Ovary (tissue), 9 donors: ENCODE results near the gene MINDY1. TPM values are rescaled to one million over a fixed set of nuclear protein-coding genes. Genes with fewer than 3 reads are reported as not detected.

Experiments used
- DNase-seq, 5 donors: peaks; one replicate each; pipeline ENCODE4 v3.0.0-alpha.2; 2019 to 2020
- H3K27ac ChIP-seq, 2 donors: fragments of 200-600 bp; one replicate each; pipeline versions ENCODE4 v1.5.1 to v1.8.0; 2019 to 2022
- H3K27me3 ChIP-seq: fragments of 200-600 bp; one replicate; pipeline ENCODE4 v1.8.0; 2022
- H3K36me3 ChIP-seq: fragments of 200-600 bp; sonication (generic); one replicate; pipeline ENCODE4 v1.5.1; 2019
- H3K4me1 ChIP-seq: one replicate; pipeline ENCODE4 v1.8.1; 2013; ENCODE audit warnings: mild to moderate bottlenecking, moderate library complexity; ENCODE audit not compliant: insufficient read depth
- H3K4me3 ChIP-seq: fragments of 200-600 bp; sonication (generic); one replicate; pipeline ENCODE4 v1.5.1; 2017
- H3K9me3 ChIP-seq, 2 donors: fragments of 200-600 bp in 1 of 2; sonication (generic) in 1 of 2; one replicate each; pipeline versions ENCODE4 v1.5.1 to v1.8.1; 2013 to 2019; ENCODE audit warnings: mild to moderate bottlenecking in 1 of 2, moderate library complexity in 1 of 2
- EP300 ChIP-seq: sonication (generic); formaldehyde crosslinking; IDR thresholded peaks from one replicate; pipeline ENCODE4 v1.6.1; 2017; ENCODE audit warnings: antibody characterized with exemption
- POLR2A ChIP-seq: fragments of 450-650 bp; IDR thresholded peaks from one replicate; pipeline ENCODE4 v1.6.1; 2017; ENCODE audit warnings: antibody characterized with exemption, mild to moderate bottlenecking, moderate library complexity
- WGBS, 3 donors: extraction: QIAGEN DNeasy Blood & Tissue Kit in 1 of 3; methylation state at CpG; one replicate each; pipeline versions ENCODE4 v1.1.5 to v1.1.7; 2013 to 2017; 5-methylcytosine and 5-hydroxymethylcytosine counted together
- intact Hi-C, 4 donors: fragments of 100-400 bp; cut with DNase I; formaldehyde crosslinking; loops; one replicate each; pipeline versions ENCODE4 v1.11.0 to v1.15.1; 2022 to 2023
- polyA plus RNA-seq, 2 donors: library from polyadenylated mRNA; stranded (reverse); fragments of 200-250 nt in 1 of 2; fragments of 350-450 nt in 1 of 2; fragmentation: Illumina TruSeq in 1 of 2; extraction: RNeasy Lipid Tissue Mini Kit (QIAGEN cat#74804) in 1 of 2; gene quantifications; one replicate each; pipeline ENCODE4 v1.2.3, GENCODE V29; 2013 to 2014
- total RNA-seq, 7 donors: library from RNA; depleted of rRNA in 2 of 7; stranded (reverse); fragments of >200 nt in 2 of 7; fragmentation: NEBNext Ultra II Directional in 3 of 7; extraction: Animal tissue kit (Norgen Biotek cat#: 25700) in 3 of 7; gene quantifications; one replicate each; pipeline versions ENCODE4 v1.1.0 to v1.2.4, GENCODE V29; 2016 to 2023
- TF ChIP-seq, protein P1 (sequence below), 3 donors: fragments of 450-650 bp in 2 of 3; fragments of 200-600 bp in 1 of 3; IDR thresholded peaks; one replicate each; pipeline versions ENCODE4 v1.5.1 to v1.8.0; 2016 to 2022; ENCODE audit warnings: antibody characterized with exemption in 3 of 3, mild to moderate bottlenecking in 1 of 3
- donor health status: DM: no; HTN: no; CAD: no; lungs with moderate emphysema.
- donor health status: DM: no; HTN: no; CAD: no.
- donor health status: Bipolar disorder and iron deficiency.
- donor health status: DM: yes; HTN: yes; CAD: no.
- donor health status: DM: no; HTN: no; CAD: no.
- donor health status: DM: yes; HTN: yes; CAD: no.

MINDY1 gene
- total and polyA plus RNA-seq, 9 donors: 17.1 to 35.6 (median 26.9) TPM

DNA sequence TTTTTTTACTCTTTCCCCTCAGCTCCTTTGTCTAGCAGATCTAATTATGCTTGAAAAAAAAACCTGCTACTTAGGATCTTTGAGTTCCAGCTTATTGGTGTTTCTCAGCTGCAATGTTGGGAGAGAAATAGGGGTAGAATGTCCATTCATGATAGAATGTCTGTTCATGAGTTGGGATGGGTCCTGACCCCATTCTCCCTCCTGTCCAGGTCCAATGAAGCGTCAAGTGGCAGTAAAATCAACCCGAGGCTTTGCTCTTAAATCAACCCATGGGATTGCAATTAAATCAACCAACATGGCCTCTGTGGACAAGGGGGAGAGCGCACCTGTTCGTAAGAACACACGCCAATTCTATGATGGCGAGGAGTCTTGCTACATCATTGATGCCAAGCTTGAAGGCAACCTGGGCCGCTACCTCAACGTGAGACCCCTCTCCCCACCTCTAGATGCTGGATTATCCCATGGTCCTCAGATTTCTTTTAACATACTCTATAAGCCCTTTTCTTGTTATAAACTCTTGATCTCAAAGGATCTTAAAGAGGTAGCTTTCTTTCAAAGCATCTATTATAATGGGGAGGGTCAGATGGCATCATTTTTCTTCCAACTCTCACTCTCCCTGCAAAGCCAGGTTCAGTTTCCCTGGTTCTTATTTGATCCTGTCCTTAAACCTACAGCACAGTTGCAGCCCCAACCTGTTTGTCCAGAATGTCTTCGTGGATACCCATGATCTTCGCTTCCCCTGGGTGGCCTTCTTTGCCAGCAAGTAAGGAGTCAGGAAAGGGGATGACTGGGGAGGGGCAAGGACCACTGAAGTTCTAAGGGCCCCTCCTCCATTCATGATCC is 43.2 kb downstream of the MINDY1 start:
- Histone ChIP-seq H3K4me1 (no peaks in the 10 kb centered on the region), H3K4me3 (no peak overlapping the region), H3K27me3 (no peaks in the 10 kb centered on the region), H3K36me3 (no peaks in the 10 kb centered on the region), H3K9me3 (no peaks in the 10 kb centered on the region), H3K27ac (no peak overlapping the region)
- 85 to 87% (median 86%) methylated on average over 10 of the region's 10 CpGs for WGBS, 3 donors
- no peak for DNase-seq
- TF ChIP-seq POLR2A (no peak), EP300 (no peak)
- TF ChIP-seq, protein P1, sequence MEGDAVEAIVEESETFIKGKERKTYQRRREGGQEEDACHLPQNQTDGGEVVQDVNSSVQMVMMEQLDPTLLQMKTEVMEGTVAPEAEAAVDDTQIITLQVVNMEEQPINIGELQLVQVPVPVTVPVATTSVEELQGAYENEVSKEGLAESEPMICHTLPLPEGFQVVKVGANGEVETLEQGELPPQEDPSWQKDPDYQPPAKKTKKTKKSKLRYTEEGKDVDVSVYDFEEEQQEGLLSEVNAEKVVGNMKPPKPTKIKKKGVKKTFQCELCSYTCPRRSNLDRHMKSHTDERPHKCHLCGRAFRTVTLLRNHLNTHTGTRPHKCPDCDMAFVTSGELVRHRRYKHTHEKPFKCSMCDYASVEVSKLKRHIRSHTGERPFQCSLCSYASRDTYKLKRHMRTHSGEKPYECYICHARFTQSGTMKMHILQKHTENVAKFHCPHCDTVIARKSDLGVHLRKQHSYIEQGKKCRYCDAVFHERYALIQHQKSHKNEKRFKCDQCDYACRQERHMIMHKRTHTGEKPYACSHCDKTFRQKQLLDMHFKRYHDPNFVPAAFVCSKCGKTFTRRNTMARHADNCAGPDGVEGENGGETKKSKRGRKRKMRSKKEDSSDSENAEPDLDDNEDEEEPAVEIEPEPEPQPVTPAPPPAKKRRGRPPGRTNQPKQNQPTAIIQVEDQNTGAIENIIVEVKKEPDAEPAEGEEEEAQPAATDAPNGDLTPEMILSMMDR (IDR thresholded peaks at IDR 0.05): no peak
- intact Hi-C loops: no loop called here

DNA sequence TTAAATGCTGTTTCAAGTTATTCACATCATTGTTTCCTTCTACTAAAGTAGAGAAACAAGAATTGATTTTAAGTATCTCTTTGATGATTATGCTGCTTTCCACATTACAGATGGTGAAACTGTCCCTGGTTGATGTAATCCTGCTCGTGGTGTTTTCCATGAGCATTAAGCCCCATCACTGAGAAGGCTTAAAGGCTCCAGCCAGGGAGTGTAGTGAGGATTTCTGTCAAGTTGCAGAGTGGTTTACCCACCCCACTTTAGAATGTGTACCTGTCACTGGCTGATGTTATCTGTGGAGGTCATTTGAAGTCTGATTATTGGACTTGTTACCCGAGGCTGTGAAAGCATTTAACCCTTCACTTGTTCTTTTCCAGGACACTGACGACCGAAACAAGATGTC is 44.9 kb downstream of the MINDY1 start:
- TF ChIP-seq, protein P1 (IDR thresholded peaks at IDR 0.05): no peak
- WGBS, 3 donors: 67 to 70% (median 68%) methylated on average over 4 of the region's 4 CpGs
- H3K27me3 ChIP-seq: no peaks in the 10 kb centered on the region
- no peaks in the 10 kb centered on the region for H3K36me3 ChIP-seq
- H3K4me3 ChIP-seq: no peak overlapping the region
- no peak overlapping the region for H3K27ac ChIP-seq
- DNase-seq: no peak
- H3K9me3 ChIP-seq: no peaks in the 10 kb centered on the region
- intact Hi-C loops: no loop called here
- no peaks in the 10 kb centered on the region for H3K4me1 ChIP-seq

GRCh38 chr1:150960646-150961045 is 46.1 kb downstream of the MINDY1 start:
- no peaks in the 10 kb centered on the region for H3K9me3 ChIP-seq
- DNase-seq: peak in 1 of 5 donors; percentile 19
- H3K27me3 ChIP-seq: no peaks in the 10 kb centered on the region
- no peak overlapping the region for H3K4me3 ChIP-seq
- TF ChIP-seq EP300: no peak
- no peak for TF ChIP-seq POLR2A
- TF ChIP-seq, protein P1 (IDR thresholded peaks at IDR 0.05): no peak
- intact Hi-C loops: no loop called here
- no peaks in the 10 kb centered on the region for H3K36me3 ChIP-seq
- H3K27ac ChIP-seq: no peak overlapping the region
- WGBS, 3 donors: 92 to 96% (median 95%) methylated on average over 7 of the region's 7 CpGs
- H3K4me1 ChIP-seq: no peaks in the 10 kb centered on the region

DNA sequence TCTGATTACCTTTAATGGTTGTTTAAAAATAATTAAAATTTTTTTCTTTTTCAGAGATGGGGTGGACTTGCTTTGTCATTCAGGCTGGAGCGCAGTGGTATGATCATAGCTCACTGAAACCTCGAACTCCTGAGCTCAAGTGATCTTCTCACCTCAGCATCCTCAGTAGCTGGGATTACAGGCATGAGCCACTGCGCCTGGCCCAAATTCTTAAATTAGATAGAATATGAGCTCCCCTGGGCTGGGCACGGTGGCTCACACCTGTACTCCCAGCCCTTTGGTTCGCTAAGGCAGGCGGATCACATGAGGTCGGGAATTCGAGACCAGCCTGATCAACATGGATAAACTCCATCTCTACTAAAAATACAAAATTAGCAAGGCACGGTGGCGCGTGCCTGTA is 49.0 kb downstream of the MINDY1 start:
- no peak overlapping the region for H3K4me3 ChIP-seq
- H3K9me3 ChIP-seq: no peaks in the 10 kb centered on the region
- H3K27me3 ChIP-seq: no peaks in the 10 kb centered on the region
- H3K36me3 ChIP-seq: no peaks in the 10 kb centered on the region
- 94 to 97% (median 96%) methylated on average over 11 of the region's 11 CpGs for WGBS, 3 donors
- no peak overlapping the region for H3K27ac ChIP-seq
- intact Hi-C loops: no loop called here
- H3K4me1 ChIP-seq: no peaks in the 10 kb centered on the region
- no peak for TF ChIP-seq POLR2A
- DNase-seq: no peak

- no peak overlapping the region for H3K27ac ChIP-seq
- no peaks in the 10 kb centered on the region for H3K4me1 ChIP-seq
Measured at GRCh38 chr1:150955280-150955679, 51.4 kb downstream of the MINDY1 start.

More at GRCh38 chr1:150955280-150955679, 51.4 kb downstream of the MINDY1 start:
- no peak for DNase-seq
- intact Hi-C loops: no loop called here
- H3K27me3 ChIP-seq: no peaks in the 10 kb centered on the region
- no peaks in the 10 kb centered on the region for H3K36me3 ChIP-seq
- H3K9me3 ChIP-seq: no peaks in the 10 kb centered on the region
- H3K4me3 ChIP-seq: no peak overlapping the region
- no peak for TF ChIP-seq POLR2A
- TF ChIP-seq EP300: no peak
- TF ChIP-seq, protein P1 (IDR thresholded peaks at IDR 0.05): no peak
